Measurements from ENCODE around the gene RNFT1. TPM values are rescaled to one million over a fixed set of nuclear protein-coding genes. Genes with fewer than 3 reads are reported as not detected.
"Not testable (repeated sequence)": the region's sequence is repeated elsewhere in the genome, so short reads cannot be mapped to it uniquely, and the experiment has no call there.

The RNFT1 gene
- 18.5 to 21.6 TPM (median 20.4 TPM) in 3 replicates for total RNA-seq

- peak; percentile 91 to 92 for DNase-seq (ENCODE audit: low spot score in 2 of 2, unreplicated experiment in 2 of 2)
- peaks cover 16% of the 10 kb centered on the region for H3K4me1 Mint-ChIP-seq
- H3K27ac Mint-ChIP-seq: peak within 1 kb of the TSS; percentile 98
- no peak for TF ChIP-seq CTCF (IDR thresholded peaks at IDR 0.05; ENCODE audit: unreplicated experiment)
- H3K9me3 Mint-ChIP-seq: no peaks in the 10 kb centered on the region
- peaks cover 2% of the 10 kb centered on the region for H3K36me3 Mint-ChIP-seq
- H3K27me3 Mint-ChIP-seq (ENCODE audit: low read depth): peaks cover 1% of the 10 kb centered on the region
- peak within 1 kb of the TSS; percentile 85 for H3K4me3 Mint-ChIP-seq
Measured at GRCh38 chr17:59964482-59965328, at the start of gene RNFT1. Gene RNFT1 (minus strand): TSS chr17:59964740. CDS start chr17:59964663, 77 bp downstream.

- not testable (repeated sequence) for H3K4me1 Mint-ChIP-seq; H3K27ac Mint-ChIP-seq; H3K9me3 Mint-ChIP-seq; DNase-seq (ENCODE audit: low spot score in 2 of 2, unreplicated experiment in 2 of 2); H3K27me3 Mint-ChIP-seq (ENCODE audit: low read depth); H3K36me3 Mint-ChIP-seq; H3K4me3 Mint-ChIP-seq
Measured at GRCh38 chr17:60009326-60009725, 44.8 kb upstream of the RNFT1 start.

- not testable (repeated sequence) for H3K27ac Mint-ChIP-seq; H3K27me3 Mint-ChIP-seq (ENCODE audit: low read depth); H3K36me3 Mint-ChIP-seq; H3K4me1 Mint-ChIP-seq; H3K4me3 Mint-ChIP-seq; DNase-seq (ENCODE audit: low spot score in 2 of 2, unreplicated experiment in 2 of 2); H3K9me3 Mint-ChIP-seq
Measured at GRCh38 chr17:60008377-60008776, 43.8 kb upstream of the RNFT1 start.

GRCh38 chr17:60006160-60006559 is 41.6 kb upstream of the RNFT1 start:
- no peaks in the 10 kb centered on the region for H3K36me3 Mint-ChIP-seq
- H3K27ac Mint-ChIP-seq: no peak overlapping the region
- no peaks in the 10 kb centered on the region for H3K27me3 Mint-ChIP-seq (ENCODE audit: low read depth)
- H3K4me1 Mint-ChIP-seq: no peaks in the 10 kb centered on the region
- H3K4me3 Mint-ChIP-seq: no peak overlapping the region
- no peak for TF ChIP-seq CTCF (IDR thresholded peaks at IDR 0.05; ENCODE audit: unreplicated experiment)
- H3K9me3 Mint-ChIP-seq: no peaks in the 10 kb centered on the region
- no peak for DNase-seq (ENCODE audit: low spot score in 2 of 2, unreplicated experiment in 2 of 2)

- not testable (repeated sequence) for H3K4me1 Mint-ChIP-seq; H3K27ac Mint-ChIP-seq; H3K27me3 Mint-ChIP-seq (ENCODE audit: low read depth); H3K9me3 Mint-ChIP-seq; H3K4me3 Mint-ChIP-seq; H3K36me3 Mint-ChIP-seq; DNase-seq (ENCODE audit: low spot score in 2 of 2, unreplicated experiment in 2 of 2)
Measured at GRCh38 chr17:60004561-60004960, 40.0 kb upstream of the RNFT1 start.

- not testable (repeated sequence) for H3K4me3 Mint-ChIP-seq; H3K36me3 Mint-ChIP-seq; H3K9me3 Mint-ChIP-seq; H3K4me1 Mint-ChIP-seq; H3K27me3 Mint-ChIP-seq (ENCODE audit: low read depth); H3K27ac Mint-ChIP-seq; DNase-seq (ENCODE audit: low spot score in 2 of 2, unreplicated experiment in 2 of 2)
Measured at GRCh38 chr17:60002405-60002804, 37.9 kb upstream of the RNFT1 start.

- H3K4me3 Mint-ChIP-seq; H3K27ac Mint-ChIP-seq; H3K9me3 Mint-ChIP-seq; H3K27me3 Mint-ChIP-seq (ENCODE audit: low read depth); H3K36me3 Mint-ChIP-seq; H3K4me1 Mint-ChIP-seq; DNase-seq (ENCODE audit: low spot score in 2 of 2, unreplicated experiment in 2 of 2): not testable (repeated sequence)
Measured at GRCh38 chr17:59996608-59997007, 32.1 kb upstream of the RNFT1 start.

GRCh38 chr17:59975166-59975565 is 10.6 kb upstream of the RNFT1 start:
- H3K36me3 Mint-ChIP-seq; H3K9me3 Mint-ChIP-seq; DNase-seq (ENCODE audit: low spot score in 2 of 2, unreplicated experiment in 2 of 2); H3K4me1 Mint-ChIP-seq; H3K27me3 Mint-ChIP-seq (ENCODE audit: low read depth); H3K27ac Mint-ChIP-seq; H3K4me3 Mint-ChIP-seq: not testable (repeated sequence)

- H3K36me3 Mint-ChIP-seq; H3K27me3 Mint-ChIP-seq (ENCODE audit: low read depth); H3K9me3 Mint-ChIP-seq; H3K27ac Mint-ChIP-seq; H3K4me3 Mint-ChIP-seq; DNase-seq (ENCODE audit: low spot score in 2 of 2, unreplicated experiment in 2 of 2); H3K4me1 Mint-ChIP-seq: not testable (repeated sequence)
Measured at GRCh38 chr17:59973483-59973882, 8.9 kb upstream of the RNFT1 start.
